Astrocyte (in vitro differentiated cells and primary cell): Measurements from ENCODE around the gene PLCH1. TPM values are rescaled to one million over a fixed set of nuclear protein-coding genes. Genes with fewer than 3 reads are reported as not detected.

Experiments
- DNase-seq: peaks from one replicate; pipeline ENCODE4 v3.0.0-alpha.2; 2010; ENCODE audit warnings: low read depth
- FAIRE-seq: peaks from 2 replicates; lab custom pipeline; 2011; peaks lifted over from hg19 to GRCh38; lab: Jason Lieb, UNC
- H2AFZ ChIP-seq: 2 replicates; pipeline ENCODE4 v1.6.0; 2012; ENCODE audit warnings: low read depth, low read length, inconsistent platforms
- H3K27ac ChIP-seq: 2 replicates; pipeline ENCODE4 v1.5.1; 2011; ENCODE audit warnings: low read depth, low read length, inconsistent platforms
- H3K27me3 ChIP-seq: 2 replicates; pipeline ENCODE4 v1.6.0; 2011; ENCODE audit warnings: low read length, inconsistent platforms; ENCODE audit not compliant: insufficient read depth
- H3K36me3 ChIP-seq: 2 replicates; pipeline ENCODE4 v1.5.1; 2011; ENCODE audit warnings: low read length, inconsistent platforms; ENCODE audit not compliant: insufficient read depth
- H3K4me1 ChIP-seq: 2 replicates; pipeline ENCODE4 v1.5.1; 2011; ENCODE audit warnings: low read length, inconsistent platforms; ENCODE audit not compliant: insufficient read depth
- H3K4me2 ChIP-seq: 2 replicates; pipeline ENCODE4 v1.6.0; 2012; ENCODE audit warnings: low read length, inconsistent platforms
- H3K4me3 ChIP-seq: 2 replicates; pipeline ENCODE4 v1.5.1; 2011; ENCODE audit warnings: low read depth, mild to moderate bottlenecking, low read length, inconsistent platforms; ENCODE audit not compliant: insufficient read depth
- H3K79me2 ChIP-seq: 2 replicates; pipeline ENCODE4 v1.6.0; 2012; ENCODE audit warnings: mild to moderate bottlenecking, low read length, inconsistent platforms; ENCODE audit not compliant: insufficient read depth
- H3K9ac ChIP-seq: 2 replicates; pipeline ENCODE4 v1.6.0; 2012; ENCODE audit warnings: mild to moderate bottlenecking, low read length, inconsistent platforms
- H3K9me3 ChIP-seq: 2 replicates; pipeline ENCODE4 v1.5.1; 2012; ENCODE audit warnings: low read depth, mild to moderate bottlenecking, low read length, inconsistent platforms; ENCODE audit not compliant: insufficient read depth
- H4K20me1 ChIP-seq: 2 replicates; pipeline ENCODE4 v1.6.0; 2012; ENCODE audit warnings: low read length, inconsistent platforms; ENCODE audit not compliant: insufficient read depth
- H3K27ac Mint-ChIP-seq: one replicate; pipeline ENCODE4 v1.8.0; 2021; ENCODE audit warnings: mild to moderate bottlenecking, mixed read lengths; ENCODE audit not compliant: unreplicated experiment
- H3K27me3 Mint-ChIP-seq: one replicate; pipeline ENCODE4 v1.8.0; 2021; ENCODE audit warnings: low read depth, mixed read lengths; ENCODE audit not compliant: unreplicated experiment
- H3K36me3 Mint-ChIP-seq: one replicate; pipeline ENCODE4 v1.8.0; 2021; ENCODE audit warnings: low read depth, mixed read lengths; ENCODE audit not compliant: unreplicated experiment
- H3K4me1 Mint-ChIP-seq: one replicate; pipeline ENCODE4 v1.8.0; 2021; ENCODE audit warnings: low read depth, mixed read lengths; ENCODE audit not compliant: unreplicated experiment
- H3K4me3 Mint-ChIP-seq: one replicate; pipeline ENCODE4 v1.8.0; 2021; ENCODE audit warnings: mild to moderate bottlenecking, moderate library complexity, mixed read lengths; ENCODE audit not compliant: unreplicated experiment
- H3K9me3 Mint-ChIP-seq: one replicate; pipeline ENCODE4 v1.8.0; 2021; ENCODE audit warnings: mild to moderate bottlenecking, mixed read lengths; ENCODE audit not compliant: unreplicated experiment
- EZH2 ChIP-seq: IDR thresholded peaks from 2 replicates; pipeline ENCODE4 v1.6.1; 2012; ENCODE audit warnings: mild to moderate bottlenecking, low read length, inconsistent platforms; ENCODE audit not compliant: insufficient read depth
- total RNA-seq: library from RNA; stranded (reverse); gene quantifications from 2 replicates; pipeline ENCODE4 v1.2.1, GENCODE V29; 2021
- TF ChIP-seq, protein P1 (sequence below): IDR thresholded peaks from 2 replicates; pipeline ENCODE4 v1.5.1; 2011; ENCODE audit warnings: low read depth, mild to moderate bottlenecking, inconsistent platforms, low read length, moderate library complexity; ENCODE audit not compliant: insufficient read depth

PLCH1 gene
- total RNA-seq, 1 donor from 2014 or later: 1.2 TPM

DNA sequence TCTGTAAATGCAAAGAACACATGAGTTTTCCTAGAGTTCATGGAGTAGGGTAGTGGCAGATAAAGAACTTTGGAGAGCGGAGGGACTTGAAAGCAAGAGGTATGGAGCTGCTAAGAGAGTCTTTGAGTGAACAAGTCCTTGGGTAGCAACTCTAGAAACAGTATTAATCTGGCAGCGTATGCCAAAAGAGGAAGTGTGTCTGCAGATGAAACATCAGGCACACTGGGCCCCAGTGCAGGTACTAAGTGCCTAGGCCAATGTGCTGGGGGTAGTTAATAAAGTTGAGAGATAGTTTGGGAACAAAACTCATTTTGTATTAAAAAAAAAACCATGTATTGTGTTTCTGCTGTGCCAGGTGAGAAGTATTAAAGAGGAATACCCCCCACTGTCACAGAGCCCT is 228.4 kb downstream of the PLCH1 start:
- Mint-ChIP-seq H3K27ac (no peak overlapping the region), H3K4me3 (no peak overlapping the region), H3K27me3 (no peaks in the 10 kb centered on the region), H3K9me3 (peaks cover 4% of the 10 kb centered on the region), H3K4me1 (no peaks in the 10 kb centered on the region), H3K36me3 (no peaks in the 10 kb centered on the region)
- no peak overlapping the region for H3K27ac ChIP-seq
- no peaks in the 10 kb centered on the region for H3K9me3 ChIP-seq
- no peak overlapping the region for H2AFZ ChIP-seq
- H3K9ac ChIP-seq: no peak overlapping the region
- no peaks in the 10 kb centered on the region for H4K20me1 ChIP-seq
- no peak overlapping the region for H3K4me2 ChIP-seq
- H3K4me1 ChIP-seq: no peaks in the 10 kb centered on the region
- H3K4me3 ChIP-seq: no peak overlapping the region
- no peaks in the 10 kb centered on the region for H3K79me2 ChIP-seq
- no peaks in the 10 kb centered on the region for H3K27me3 ChIP-seq
- FAIRE-seq (no peak), DNase-seq (no peak)
- TF ChIP-seq EZH2: no peak
- TF ChIP-seq, protein P1, sequence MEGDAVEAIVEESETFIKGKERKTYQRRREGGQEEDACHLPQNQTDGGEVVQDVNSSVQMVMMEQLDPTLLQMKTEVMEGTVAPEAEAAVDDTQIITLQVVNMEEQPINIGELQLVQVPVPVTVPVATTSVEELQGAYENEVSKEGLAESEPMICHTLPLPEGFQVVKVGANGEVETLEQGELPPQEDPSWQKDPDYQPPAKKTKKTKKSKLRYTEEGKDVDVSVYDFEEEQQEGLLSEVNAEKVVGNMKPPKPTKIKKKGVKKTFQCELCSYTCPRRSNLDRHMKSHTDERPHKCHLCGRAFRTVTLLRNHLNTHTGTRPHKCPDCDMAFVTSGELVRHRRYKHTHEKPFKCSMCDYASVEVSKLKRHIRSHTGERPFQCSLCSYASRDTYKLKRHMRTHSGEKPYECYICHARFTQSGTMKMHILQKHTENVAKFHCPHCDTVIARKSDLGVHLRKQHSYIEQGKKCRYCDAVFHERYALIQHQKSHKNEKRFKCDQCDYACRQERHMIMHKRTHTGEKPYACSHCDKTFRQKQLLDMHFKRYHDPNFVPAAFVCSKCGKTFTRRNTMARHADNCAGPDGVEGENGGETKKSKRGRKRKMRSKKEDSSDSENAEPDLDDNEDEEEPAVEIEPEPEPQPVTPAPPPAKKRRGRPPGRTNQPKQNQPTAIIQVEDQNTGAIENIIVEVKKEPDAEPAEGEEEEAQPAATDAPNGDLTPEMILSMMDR: no peak
- no peaks in the 10 kb centered on the region for H3K36me3 ChIP-seq

DNA sequence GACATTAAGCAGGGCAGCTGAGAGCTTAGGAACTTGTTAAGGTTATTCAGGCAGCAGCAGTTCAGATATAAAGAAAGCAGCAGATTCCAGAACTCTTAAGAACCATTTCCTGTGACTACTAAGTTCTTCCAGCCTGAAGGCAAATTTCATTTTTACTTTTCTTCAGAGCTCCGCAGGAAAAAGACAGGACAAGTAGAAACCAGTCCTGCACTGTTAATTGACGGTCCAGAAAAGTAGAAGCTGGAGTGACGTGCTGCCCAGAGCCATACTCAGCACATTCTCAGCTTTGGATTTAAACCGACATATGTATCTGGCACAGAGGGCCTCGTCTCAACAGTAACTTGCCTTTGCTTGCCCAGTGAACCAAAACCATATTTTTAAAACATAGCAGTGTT is 232.0 kb downstream of the PLCH1 start:
- Histone ChIP-seq H3K4me1 (no peaks in the 10 kb centered on the region), H3K27me3 (no peaks in the 10 kb centered on the region), H3K4me2 (no peak overlapping the region), H4K20me1 (no peaks in the 10 kb centered on the region), H3K79me2 (no peaks in the 10 kb centered on the region), H3K36me3 (no peaks in the 10 kb centered on the region), H3K27ac (no peak overlapping the region), H3K4me3 (no peak overlapping the region), H2AFZ (no peak overlapping the region), H3K9ac (no peak overlapping the region), H3K9me3 (no peaks in the 10 kb centered on the region)
- DNase-seq: no peak
- no peaks in the 10 kb centered on the region for H3K4me1 Mint-ChIP-seq
- H3K36me3 Mint-ChIP-seq: no peaks in the 10 kb centered on the region
- H3K9me3 Mint-ChIP-seq: peaks cover 4% of the 10 kb centered on the region
- no peak for TF ChIP-seq EZH2
- TF ChIP-seq, protein P1: no peak
- no peak for FAIRE-seq
- no peaks in the 10 kb centered on the region for H3K27me3 Mint-ChIP-seq
- H3K4me3 Mint-ChIP-seq: no peak overlapping the region
- no peak overlapping the region for H3K27ac Mint-ChIP-seq

DNA sequence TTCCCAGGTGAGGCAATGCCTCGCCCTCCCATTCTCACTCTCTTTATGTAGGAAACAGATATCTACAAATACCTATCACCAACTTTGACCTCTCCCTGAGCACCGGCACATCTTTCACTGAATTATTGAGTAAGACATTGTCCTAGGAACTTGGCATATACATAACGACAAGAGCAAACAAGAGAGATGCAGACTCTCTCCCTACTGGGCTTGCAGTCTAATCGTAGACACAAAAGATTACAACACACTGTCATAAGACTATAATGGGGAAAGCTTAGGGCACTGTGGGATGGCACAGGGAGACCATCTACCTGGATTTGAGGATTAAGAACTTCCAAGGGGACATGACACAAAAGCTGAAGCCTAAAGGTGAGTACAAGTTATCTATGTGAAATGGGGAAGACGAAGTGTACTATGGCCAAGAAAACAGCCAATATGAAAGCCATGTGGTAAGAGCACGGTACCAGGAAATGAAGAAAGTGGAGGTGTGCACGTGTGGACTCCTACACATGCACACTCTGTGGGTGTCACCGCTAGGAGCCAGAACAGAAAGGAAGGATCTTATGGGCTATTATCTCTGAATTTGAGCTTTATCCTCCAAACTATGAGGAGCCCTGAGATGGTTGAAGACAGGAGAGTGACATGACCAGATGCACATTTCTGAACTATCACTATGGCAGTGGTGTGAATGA is 232.6 kb downstream of the PLCH1 start:
- Histone ChIP-seq H3K27me3 (no peaks in the 10 kb centered on the region), H3K4me1 (no peaks in the 10 kb centered on the region), H3K27ac (no peak overlapping the region), H3K36me3 (no peaks in the 10 kb centered on the region), H2AFZ (no peak overlapping the region), H3K9ac (no peak overlapping the region), H3K4me2 (no peak overlapping the region), H3K9me3 (no peaks in the 10 kb centered on the region), H3K79me2 (no peaks in the 10 kb centered on the region), H4K20me1 (no peaks in the 10 kb centered on the region), H3K4me3 (no peak overlapping the region)
- Mint-ChIP-seq H3K27ac (no peak overlapping the region), H3K9me3 (peaks cover 4% of the 10 kb centered on the region), H3K36me3 (no peaks in the 10 kb centered on the region), H3K27me3 (no peaks in the 10 kb centered on the region), H3K4me1 (no peaks in the 10 kb centered on the region), H3K4me3 (no peak overlapping the region)
- DNase-seq (no peak), FAIRE-seq (no peak)
- TF ChIP-seq, protein P1: no peak
- no peak for TF ChIP-seq EZH2
